ENCODE data around the gene PLEKHN1. TPM values are rescaled to one million over a fixed set of nuclear protein-coding genes. Genes with fewer than 3 reads are reported as not detected.

PLEKHN1 gene
- total and polyA plus RNA-seq, 2 donors (not counting 3 experiments of a cell fraction or from before 2014, with no cell fraction given): 0.29 to 0.88 TPM

DNA sequence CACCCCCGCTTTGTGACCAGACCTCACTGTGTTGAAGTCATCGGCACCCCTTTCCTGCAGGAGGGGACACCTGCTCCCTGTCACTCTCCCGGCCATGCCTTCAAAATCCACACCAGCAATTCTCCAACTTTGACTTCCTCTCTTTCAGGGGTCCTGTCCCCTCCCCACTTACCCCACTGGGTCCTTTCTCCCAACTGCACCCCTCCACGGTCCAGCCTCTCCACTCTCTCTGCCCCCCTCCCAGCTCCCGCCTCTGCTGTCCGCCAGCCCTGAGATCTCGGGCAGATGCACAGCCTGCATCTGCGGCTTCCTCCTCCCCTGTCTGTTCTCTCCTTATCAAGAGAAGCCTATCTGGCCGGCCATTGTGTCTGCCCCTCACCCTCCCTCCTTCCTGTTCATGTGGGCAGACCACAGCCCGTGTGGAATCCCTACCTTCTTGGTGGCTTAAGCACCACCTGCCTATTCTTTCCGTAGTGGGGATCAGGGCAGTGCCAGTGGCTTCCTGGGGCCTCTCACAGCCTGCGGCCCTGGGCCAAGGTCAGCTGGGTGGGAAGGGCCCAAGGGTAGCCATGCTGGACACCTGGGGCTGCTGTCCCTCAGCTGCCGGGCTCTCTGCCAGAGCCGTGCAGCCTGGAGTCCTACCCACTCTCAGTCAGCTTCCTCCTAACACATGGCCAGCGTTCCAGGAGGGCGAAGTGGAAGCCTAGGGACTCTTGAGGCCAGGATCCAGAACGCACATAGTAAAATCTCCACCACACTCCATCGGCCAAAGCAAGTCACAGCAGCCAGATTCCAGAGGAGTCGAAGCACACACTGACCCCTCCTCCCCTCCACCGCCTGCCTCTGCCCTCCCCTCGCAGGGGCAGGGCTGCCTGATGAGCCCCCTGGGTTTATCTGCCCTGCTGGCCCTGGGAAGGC, 38.8 kb downstream of the PLEKHN1 start:
- intact Hi-C loops (cut with micrococcal nuclease) (no loop called here), dilution Hi-C loops (cut with MboI; ENCODE audit: extremely low pct_ligation_motif_present, low sequenced_read_pairs) (no loop called here)
- H3K79me2 ChIP-seq (ENCODE audit: control insufficient read depth, insufficient read depth, low read length): no peaks in the 10 kb centered on the region
- H3K4me2 ChIP-seq (ENCODE audit: insufficient read depth, low read length): no peak overlapping the region
- no peaks in the 10 kb centered on the region for H4K20me1 ChIP-seq (replicated peaks; ENCODE audit: control insufficient read depth, extremely low read depth, insufficient read depth, low read length)
- peaks cover 14% of the 10 kb centered on the region for H3K4me1 ChIP-seq (ENCODE audit: control insufficient read depth, extremely low read depth, insufficient read depth, low read length)
- H3K9ac ChIP-seq (replicated peaks; ENCODE audit: extremely low read depth, insufficient read depth, low read length): no peak overlapping the region
- ChIA-PET POLR2A (interaction anchor here (0.6 kb wide), 1 partner anchor 14 kb away, joined by 4 read pairs; no protein-coding TSS in a partner anchor), CTCF (interaction anchor here (1.2 to 5.7 kb wide), 4 partner anchors 9 to 287 kb away, joined by 4 to 41 read pairs (median 8); partner anchors contain the start of gene ISG15)
- H3K4me3 ChIP-seq (replicated peaks in 1 of 3; ENCODE audit: insufficient read depth in 1 of 3, low read depth in 1 of 3, low read length in 3 of 3): no peak overlapping the region
- peak overlapping the region; percentile 64 for H2AFZ ChIP-seq (ENCODE audit: low read depth, low read length)
- no peaks in the 10 kb centered on the region for H3K9me1 ChIP-seq (replicated peaks; ENCODE audit: control insufficient read depth, extremely low read depth, insufficient read depth, low read length)
- H3K27me3 ChIP-seq (ENCODE audit: control insufficient read depth in 2 of 2, insufficient read depth in 2 of 2, low read length in 2 of 2): no peaks in the 10 kb centered on the region
- DNase-seq (ENCODE audit: low read depth, low spot score) (peak; percentile 77), FAIRE-seq (peak; percentile 82)
- BruUV-seq (replicated peaks): no TSS peak
- TF ChIP-seq GATA2 (IDR thresholded peaks at IDR 0.05; ENCODE audit: insufficient read depth, insufficient read length, low read depth, low read length) (peak; percentile 6), JUN (IDR thresholded peaks at IDR 0.05; ENCODE audit: borderline replicate concordance, insufficient read depth, insufficient read length, low read depth) (no peak)
- H3K9me3 ChIP-seq (replicated peaks; ENCODE audit: control insufficient read depth, insufficient read depth, low read length): no peaks in the 10 kb centered on the region
- H3K36me3 ChIP-seq (ENCODE audit: control insufficient read depth in 2 of 2, extremely low read depth in 1 of 2, insufficient read depth in 2 of 2, low read length in 2 of 2): no peaks in the 10 kb centered on the region
- H3K27ac ChIP-seq (ENCODE audit: insufficient read depth, low read depth, low read length): no peak overlapping the region

DNA sequence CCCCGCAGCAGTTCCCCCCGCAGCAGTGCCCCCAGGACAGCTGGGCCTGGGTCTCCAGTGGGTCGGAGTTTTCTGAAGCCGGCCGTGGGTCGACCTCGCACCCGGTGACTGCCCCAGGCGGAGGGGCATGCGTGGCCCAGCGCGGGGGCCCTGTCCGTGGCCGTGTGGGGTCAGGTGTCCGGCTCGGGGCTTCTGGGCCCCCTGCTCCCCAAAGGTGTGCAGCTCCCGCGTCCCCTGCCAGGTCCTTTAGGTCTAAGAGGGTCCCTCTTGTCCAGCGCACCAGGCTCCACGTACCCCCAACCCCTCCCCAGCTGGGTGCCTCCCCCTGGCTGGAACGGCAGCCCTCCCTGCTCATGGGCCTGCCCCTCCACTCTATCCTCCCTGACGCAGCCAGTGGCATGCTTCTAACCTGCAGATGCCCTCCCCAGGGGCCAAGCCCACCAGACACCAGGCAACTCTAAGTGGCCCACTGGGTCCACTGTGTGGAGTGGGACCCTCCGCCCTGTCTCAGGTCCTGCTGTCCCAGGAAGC, 39.6 kb downstream of the PLEKHN1 start:
- peaks cover 14% of the 10 kb centered on the region for H3K4me1 ChIP-seq (ENCODE audit: control insufficient read depth, extremely low read depth, insufficient read depth, low read length)
- H3K36me3 ChIP-seq (ENCODE audit: control insufficient read depth in 2 of 2, extremely low read depth in 1 of 2, insufficient read depth in 2 of 2, low read length in 2 of 2): no peaks in the 10 kb centered on the region
- BruUV-seq (replicated peaks): no TSS peak
- no peaks in the 10 kb centered on the region for H3K79me2 ChIP-seq (ENCODE audit: control insufficient read depth, insufficient read depth, low read length)
- H3K9ac ChIP-seq (replicated peaks; ENCODE audit: extremely low read depth, insufficient read depth, low read length): no peak overlapping the region
- TF ChIP-seq CTCF (IDR thresholded peaks at IDR 0.05; ENCODE audit: extremely low read depth in 1 of 2, insufficient read depth in 1 of 2, low read depth in 1 of 2, low read length in 2 of 2) (no peak), POLR2A (IDR thresholded peaks at IDR 0.05; ENCODE audit: low read depth, low read length) (no peak), JUN (IDR thresholded peaks at IDR 0.05; ENCODE audit: borderline replicate concordance, insufficient read depth, insufficient read length, low read depth) (no peak), GATA2 (IDR thresholded peaks at IDR 0.05; ENCODE audit: insufficient read depth, insufficient read length, low read depth, low read length) (no peak), EZH2 (IDR thresholded peaks at IDR 0.05; ENCODE audit: borderline replicate concordance, low read depth, low read length, severe bottlenecking) (no peak), POLR2AphosphoS5 (IDR thresholded peaks at IDR 0.05; ENCODE audit: insufficient read depth, low read depth, low read length) (no peak), FOS (IDR thresholded peaks at IDR 0.05; ENCODE audit: borderline replicate concordance, insufficient read depth, low read length) (no peak), MYC (IDR thresholded peaks at IDR 0.05; ENCODE audit: low read depth, low read length) (no peak)
- TF ChIP-seq, protein P1, sequence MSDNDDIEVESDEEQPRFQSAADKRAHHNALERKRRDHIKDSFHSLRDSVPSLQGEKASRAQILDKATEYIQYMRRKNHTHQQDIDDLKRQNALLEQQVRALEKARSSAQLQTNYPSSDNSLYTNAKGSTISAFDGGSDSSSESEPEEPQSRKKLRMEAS (IDR thresholded peaks at IDR 0.05; ENCODE audit: insufficient read depth, insufficient read length): no peak
- no peaks in the 10 kb centered on the region for H3K9me3 ChIP-seq (replicated peaks; ENCODE audit: control insufficient read depth, insufficient read depth, low read length)
- ChIA-PET CTCF (interaction anchor here (1.2 to 5.7 kb wide), 2 partner anchors 8 to 286 kb away, joined by 4 to 41 read pairs; partner anchors contain the start of gene ISG15), POLR2A (no interaction called here)
- no peak overlapping the region for H3K4me2 ChIP-seq (ENCODE audit: insufficient read depth, low read length)
- no peak for FAIRE-seq
- dilution Hi-C loops (cut with MboI; ENCODE audit: extremely low pct_ligation_motif_present, low sequenced_read_pairs) (no loop called here), intact Hi-C loops (cut with micrococcal nuclease) (no loop called here)
- H3K4me3 ChIP-seq (replicated peaks in 1 of 3; ENCODE audit: insufficient read depth in 1 of 3, low read depth in 1 of 3, low read length in 3 of 3): no peak overlapping the region
- H3K27me3 ChIP-seq (ENCODE audit: control insufficient read depth in 2 of 2, insufficient read depth in 2 of 2, low read length in 2 of 2): no peaks in the 10 kb centered on the region
- H3K27ac ChIP-seq (ENCODE audit: insufficient read depth, low read depth, low read length): no peak overlapping the region
- H3K9me1 ChIP-seq (replicated peaks; ENCODE audit: control insufficient read depth, extremely low read depth, insufficient read depth, low read length): no peaks in the 10 kb centered on the region
- no peak for DNase-seq (ENCODE audit: low read depth, low spot score)
- H2AFZ ChIP-seq (ENCODE audit: low read depth, low read length): no peak overlapping the region
- no peaks in the 10 kb centered on the region for H4K20me1 ChIP-seq (replicated peaks; ENCODE audit: control insufficient read depth, extremely low read depth, insufficient read depth, low read length)

Measured in endothelial cell of umbilical vein (primary cell).